H9 (cell line): ENCODE measurements around the gene KCNG2. TPM values are rescaled to one million over a fixed set of nuclear protein-coding genes. Genes with fewer than 3 reads are reported as not detected.

Experiments used
- DNase-seq: peaks from one replicate; pipeline ENCODE4 v3.0.0-alpha.2; 2017
- H2AFZ ChIP-seq: one replicate; pipeline ENCODE4 v1.6.1; 2013; ENCODE audit warnings: mild to moderate bottlenecking, low read length, control low read depth, moderate library complexity
- H2AK5ac ChIP-seq: 2 replicates; pipeline ENCODE4 v1.6.1; 2013; ENCODE audit warnings: low read length, control low read depth, mixed read lengths; ENCODE audit not compliant: insufficient read length
- H2BK120ac ChIP-seq: one replicate; pipeline ENCODE4 v1.6.1; 2013; ENCODE audit warnings: low read depth, mild to moderate bottlenecking, low read length, control low read depth, inconsistent platforms; ENCODE audit not compliant: poor library complexity, severe bottlenecking
- H2BK12ac ChIP-seq: 2 replicates; pipeline ENCODE4 v1.6.1; 2013; ENCODE audit warnings: low read length, control low read depth, mixed read lengths, low read depth; ENCODE audit not compliant: insufficient read length
- H2BK15ac ChIP-seq: 2 replicates; pipeline ENCODE4 v1.6.1; 2013; ENCODE audit warnings: low read depth, low read length, control low read depth
- H2BK20ac ChIP-seq: one replicate; pipeline ENCODE4 v1.6.1; 2013; ENCODE audit warnings: low read depth, mild to moderate bottlenecking, low read length, control low read depth, inconsistent platforms; ENCODE audit not compliant: poor library complexity, severe bottlenecking
- H2BK5ac ChIP-seq: 2 replicates; pipeline ENCODE4 v1.6.1; 2013; ENCODE audit warnings: low read length, control low read depth, mixed read lengths; ENCODE audit not compliant: insufficient read length
- H3K14ac ChIP-seq: 2 replicates; pipeline ENCODE4 v1.6.1; 2013; ENCODE audit warnings: low read length, control low read depth; ENCODE audit not compliant: insufficient read depth
- H3K18ac ChIP-seq: 2 replicates; pipeline ENCODE4 v1.6.1; 2013; ENCODE audit warnings: low read depth, mild to moderate bottlenecking, mixed read lengths, low read length, control low read depth; ENCODE audit not compliant: insufficient read length
- H3K23ac ChIP-seq: 2 replicates; pipeline ENCODE4 v1.6.1; 2013; ENCODE audit warnings: low read length, control low read depth, mixed read lengths, low read depth; ENCODE audit not compliant: insufficient read length
- H3K23me2 ChIP-seq: 2 replicates; pipeline ENCODE4 v1.6.1; 2013; ENCODE audit warnings: low read depth, mild to moderate bottlenecking, mixed read lengths, low read length, control low read depth; ENCODE audit not compliant: insufficient read length, poor library complexity, severe bottlenecking
- H3K27ac ChIP-seq: 2 replicates; pipeline ENCODE4 v1.5.1; 2013; ENCODE audit warnings: low read length, control low read depth, mixed read lengths, low read depth; ENCODE audit not compliant: insufficient read length
- H3K27me3 ChIP-seq: 2 replicates; pipeline ENCODE4 v1.6.1; 2013; ENCODE audit warnings: low read length, control low read depth, inconsistent platforms; ENCODE audit not compliant: insufficient read depth
- H3K4ac ChIP-seq: 2 replicates; pipeline ENCODE4 v1.6.1; 2013; ENCODE audit warnings: low read depth, mild to moderate bottlenecking, control low read depth, inconsistent platforms, low read length, moderate library complexity
- H3K4me1 ChIP-seq: 2 replicates; pipeline ENCODE4 v1.6.1; 2013; ENCODE audit warnings: low read length, control low read depth, inconsistent platforms; ENCODE audit not compliant: insufficient read depth
- H3K4me2 ChIP-seq: 2 replicates; pipeline ENCODE4 v1.6.1; 2013; ENCODE audit warnings: low read length, control low read depth, mixed read lengths; ENCODE audit not compliant: insufficient read length, insufficient read depth
- H3K56ac ChIP-seq: 2 replicates; pipeline ENCODE4 v1.6.1; 2013; ENCODE audit warnings: low read depth, mild to moderate bottlenecking, mixed read lengths, low read length, control low read depth; ENCODE audit not compliant: insufficient read length
- H3K79me1 ChIP-seq: 2 replicates; pipeline ENCODE4 v1.6.1; 2013; ENCODE audit warnings: low read depth, mild to moderate bottlenecking, moderate library complexity, low read length, control low read depth, inconsistent platforms; ENCODE audit not compliant: insufficient read depth, poor library complexity, severe bottlenecking
- H3K79me2 ChIP-seq: 2 replicates; pipeline ENCODE4 v1.6.1; 2013; ENCODE audit warnings: low read length, control low read depth, inconsistent platforms; ENCODE audit not compliant: insufficient read depth
- H3K9ac ChIP-seq: 2 replicates; pipeline ENCODE4 v1.6.1; 2013; ENCODE audit warnings: low read length, control low read depth, mixed read lengths; ENCODE audit not compliant: insufficient read length; ENCODE audit errors: extremely low read depth
- H3K9me3 ChIP-seq: one replicate; pipeline ENCODE4 v1.6.1; 2013; ENCODE audit warnings: low read depth, low read length, inconsistent platforms; ENCODE audit not compliant: control insufficient read depth
- H3T11ph ChIP-seq: one replicate; pipeline ENCODE4 v1.6.1; 2013; ENCODE audit warnings: mild to moderate bottlenecking, low read length, control low read depth, inconsistent platforms
- H4K20me1 ChIP-seq: one replicate; pipeline ENCODE4 v1.6.1; 2013; ENCODE audit not compliant: control insufficient read depth, insufficient read length, insufficient read depth
- H4K5ac ChIP-seq: 2 replicates; pipeline ENCODE4 v1.6.1; 2013; ENCODE audit warnings: low read depth, mild to moderate bottlenecking, mixed read lengths, low read length, control low read depth; ENCODE audit not compliant: insufficient read length
- H4K8ac ChIP-seq: replicated peaks from 2 replicates; pipeline ENCODE4 v1.6.1; 2013; ENCODE audit warnings: low read length, control low read depth, mixed read lengths, low read depth; ENCODE audit not compliant: insufficient read length
- H4K91ac ChIP-seq: 2 replicates; pipeline ENCODE4 v1.6.1; 2013; ENCODE audit warnings: low read depth, mild to moderate bottlenecking, moderate library complexity, mixed read lengths, low read length, control low read depth; ENCODE audit not compliant: insufficient read length
- H3K27ac Mint-ChIP-seq, 3 experiments: 2 replicates in 2 of 3; 3 replicates in 1 of 3; pipeline ENCODE4 v1.8.0; 2020 to 2021; ENCODE audit warnings: mixed read lengths in 3 of 3, mild to moderate bottlenecking in 1 of 3, moderate library complexity in 1 of 3
- H3K27me3 Mint-ChIP-seq: 2 replicates; pipeline ENCODE4 v1.8.0; 2021; ENCODE audit warnings: low read depth, mild to moderate bottlenecking, moderate library complexity, mixed read lengths
- H3K36me3 Mint-ChIP-seq, 3 experiments: 2 replicates in 2 of 3; 3 replicates in 1 of 3; pipeline ENCODE4 v1.8.0; 2020 to 2021; ENCODE audit warnings: low read depth in 3 of 3, mixed read lengths in 3 of 3; ENCODE audit not compliant: insufficient read depth in 1 of 3
- H3K4me1 Mint-ChIP-seq, 2 experiments: 2 replicates each; pipeline ENCODE4 v1.8.0; 2020; ENCODE audit warnings: mixed read lengths in 2 of 2
- H3K4me3 Mint-ChIP-seq, 2 experiments: 2 replicates in 1 of 2; 3 replicates in 1 of 2; pipeline ENCODE4 v1.8.0; 2020 to 2021; ENCODE audit warnings: mild to moderate bottlenecking in 2 of 2, mixed read lengths in 2 of 2, moderate library complexity in 1 of 2
- H3K9me3 Mint-ChIP-seq, 2 experiments: 2 replicates in 1 of 2; 3 replicates in 1 of 2; pipeline ENCODE4 v1.8.0; 2020; ENCODE audit warnings: mild to moderate bottlenecking in 2 of 2, mixed read lengths in 2 of 2, moderate library complexity in 1 of 2
- CTCF ChIP-seq: fragments of 200-600 bp; sonication (generic); conservative IDR thresholded peaks from 3 replicates; pipeline ENCODE4 v1.8.0; 2021; ENCODE audit warnings: antibody characterized with exemption, mild to moderate bottlenecking
- WGBS: extraction: QIAGEN DNeasy Blood & Tissue Kit; methylation state at CpG from one replicate; pipeline ENCODE4 v1.1.7; 2013; ENCODE audit warnings: missing lambda C conversion rate, low lambda C conversion rate, mixed read lengths; ENCODE audit not compliant: insufficient read length; ENCODE audit errors: extremely low coverage; 5-methylcytosine and 5-hydroxymethylcytosine counted together
- total RNA-seq: library from RNA; stranded (reverse); gene quantifications from 2 replicates; pipeline ENCODE4 v1.2.1, GENCODE V29; 2021

KCNG2 gene
- total RNA-seq, 1 experiment from 2014 or later: 0.15 TPM

- Histone ChIP-seq H2BK20ac (no peak overlapping the region), H2BK5ac (no peak overlapping the region), H3K4me2 (no peak overlapping the region), H2AK5ac (no peak overlapping the region), H3K4ac (no peak overlapping the region), H3K9me3 (no peaks in the 10 kb centered on the region), H3K27ac (no peak overlapping the region), H3K79me1 (no peaks in the 10 kb centered on the region), H2BK120ac (no peak overlapping the region), H3K14ac (no peak overlapping the region), H3K4me1 (no peaks in the 10 kb centered on the region), H2BK15ac (no peak overlapping the region), H4K5ac (no peak overlapping the region), H4K8ac (no peak overlapping the region), H3K27me3 (no peaks in the 10 kb centered on the region), H3K23ac (no peak overlapping the region), H4K91ac (no peak overlapping the region), H3T11ph (no peak overlapping the region), H3K9ac (no peak overlapping the region), H4K20me1 (no peaks in the 10 kb centered on the region), H3K56ac (no peak overlapping the region), H2BK12ac (no peak overlapping the region), H3K23me2 (no peaks in the 10 kb centered on the region), H3K79me2 (no peaks in the 10 kb centered on the region), H3K18ac (no peak overlapping the region), H2AFZ (no peak overlapping the region)
- Mint-ChIP-seq H3K36me3 (peaks cover 19 to 40% (median 31%) of the 10 kb centered on the region in 3 experiments), H3K27ac (no peak overlapping the region), H3K4me1 (no peaks in the 10 kb centered on the region), H3K27me3 (no peaks in the 10 kb centered on the region), H3K9me3 (no peaks in the 10 kb centered on the region), H3K4me3 (no peak overlapping the region)
- TF ChIP-seq CTCF: no peak
- no peak for DNase-seq
- WGBS: no CpG with 5 or more reads among the region's 27 CpGs
Measured at GRCh38 chr18:79753391-79753851, 44.3 kb upstream of the KCNG2 start.
